Muscle of leg (tissue), 11 donors: ENCODE results near the gene PER2. TPM values are rescaled to one million over a fixed set of nuclear protein-coding genes. Genes with fewer than 3 reads are reported as not detected.

Source experiments
- DNase-seq: peaks from one replicate; pipeline ENCODE4 v3.0.0; 2013
- H3K27ac ChIP-seq: one replicate; pipeline ENCODE4 v1.5.1; 2013; ENCODE audit warnings: mild to moderate bottlenecking, low read length, control low read depth
- H3K27me3 ChIP-seq: one replicate; pipeline ENCODE4 v1.6.1; 2013; ENCODE audit warnings: low read length; ENCODE audit not compliant: control insufficient read depth, insufficient read depth
- H3K36me3 ChIP-seq: one replicate; pipeline ENCODE4 v1.6.1; 2013; ENCODE audit warnings: low read length; ENCODE audit not compliant: control insufficient read depth, insufficient read depth
- H3K4me1 ChIP-seq: one replicate; pipeline ENCODE4 v1.6.1; 2013; ENCODE audit warnings: low read length; ENCODE audit not compliant: control insufficient read depth, insufficient read depth
- H3K4me3 ChIP-seq: one replicate; pipeline ENCODE4 v1.5.1; 2013; ENCODE audit warnings: low read length, control low read depth
- H3K9me3 ChIP-seq: replicated peaks from 2 replicates; pipeline ENCODE4 v1.6.1; 2013; ENCODE audit warnings: low read depth, low read length; ENCODE audit not compliant: control insufficient read depth
- WGBS: methylation state at CpG from one replicate; pipeline ENCODE4 v1.1.5; 2013; ENCODE audit warnings: missing lambda C conversion rate; ENCODE audit not compliant: insufficient coverage; 5-methylcytosine and 5-hydroxymethylcytosine counted together
- polyA plus RNA-seq, 8 donors: library from polyadenylated mRNA; unstranded; fragments of 120-200 nt; gene quantifications; one replicate each; pipeline versions ENCODE4 v1.2.1 to v1.2.3, GENCODE V29; 2013; ENCODE audit warnings: inconsistent platforms in 1 of 8, low replicate concordance in 1 of 8; ENCODE audit not compliant: insufficient read length in 8 of 8, insufficient read depth in 1 of 8
- total RNA-seq: library from RNA; stranded (reverse); fragments of 120-200 nt; gene quantifications from one replicate; pipeline ENCODE4 v1.2.4, GENCODE V29; 2013

The PER2 gene
- total and polyA plus RNA-seq, 9 donors, result 2.8 to 6.5 (median 4.2) TPM

DNA sequence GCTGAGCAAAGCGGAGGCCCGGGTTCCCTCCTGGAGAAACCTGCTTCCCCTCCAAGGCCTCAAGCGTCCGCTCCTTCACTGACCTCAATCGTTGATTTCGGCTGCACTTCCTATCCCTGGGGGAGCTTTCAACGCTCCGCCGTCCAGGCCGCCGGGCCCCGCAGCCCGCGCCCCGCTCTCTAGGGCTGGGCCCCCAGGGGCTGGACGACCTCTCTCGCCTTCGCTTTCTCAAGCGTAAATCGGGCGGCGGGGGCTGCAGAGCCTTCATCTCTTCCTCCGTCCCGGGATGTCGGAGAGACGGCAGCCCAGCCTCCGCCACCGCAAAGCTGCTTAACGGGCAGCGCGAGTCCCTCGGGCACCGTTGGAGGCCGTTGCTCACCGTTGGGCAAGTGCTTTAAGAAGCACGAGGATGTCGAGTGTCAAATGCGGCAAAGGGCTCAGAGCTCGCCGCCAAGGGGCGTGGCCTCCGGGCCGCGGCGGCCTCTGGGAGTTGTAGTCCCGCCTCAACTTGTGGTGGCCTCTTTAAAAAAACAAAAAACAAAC lies 57.1 kb downstream of the PER2 start:
- Histone ChIP-seq H3K4me3 (peak overlapping the region; percentile 56), H3K36me3 (no peaks in the 10 kb centered on the region), H3K4me1 (peaks cover 36% of the 10 kb centered on the region), H3K9me3 (no peaks in the 10 kb centered on the region), H3K27me3 (peaks cover 17% of the 10 kb centered on the region), H3K27ac (no peak overlapping the region)
- peak; percentile 79 for DNase-seq
- 6% methylated on average over 46 of the region's 46 CpGs for WGBS

GRCh38 chr2:238230699-238231098 lies 57.7 kb downstream of the PER2 start:
- no peak for DNase-seq
- Histone ChIP-seq H3K27ac (no peak overlapping the region), H3K4me3 (peak overlapping the region; percentile 56), H3K9me3 (no peaks in the 10 kb centered on the region), H3K4me1 (peaks cover 41% of the 10 kb centered on the region), H3K36me3 (no peaks in the 10 kb centered on the region), H3K27me3 (peaks cover 12% of the 10 kb centered on the region)
- WGBS, result 81% methylated on average over 2 of the region's 5 CpGs

DNA sequence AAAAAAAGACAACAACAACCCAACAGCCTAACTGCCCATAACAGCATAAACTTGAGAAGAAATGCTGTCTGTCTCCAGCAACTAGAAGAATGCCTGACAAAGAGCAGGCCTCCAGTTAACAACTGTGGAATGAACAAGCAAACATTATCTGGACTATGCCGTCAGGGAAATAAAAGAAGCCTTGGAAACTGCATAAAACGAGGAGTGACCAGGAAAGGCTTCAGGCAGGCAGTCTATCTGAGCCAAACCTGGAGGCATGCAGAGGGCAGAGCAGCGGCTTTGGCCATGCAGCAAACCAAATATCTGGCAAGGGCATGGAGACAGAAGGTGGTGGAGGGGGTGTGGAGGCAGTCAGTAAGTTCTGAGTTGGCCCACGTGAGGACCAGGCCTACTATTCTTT lies 59.7 kb downstream of the PER2 start:
- no peaks in the 10 kb centered on the region for H3K36me3 ChIP-seq
- H3K9me3 ChIP-seq, result no peaks in the 10 kb centered on the region
- H3K4me3 ChIP-seq, result no peak overlapping the region
- WGBS, result 45% methylated on average over 4 of the region's 4 CpGs
- no peak for DNase-seq
- peaks cover 8% of the 10 kb centered on the region for H3K27me3 ChIP-seq
- peak overlapping the region; percentile 47 for H3K27ac ChIP-seq
- H3K4me1 ChIP-seq, result peaks cover 42% of the 10 kb centered on the region

- 66% methylated on average over 4 of the region's 11 CpGs for WGBS
- no peak for DNase-seq
- H3K4me1 ChIP-seq, result peaks cover 42% of the 10 kb centered on the region
- H3K27ac ChIP-seq, result no peak overlapping the region
- no peaks in the 10 kb centered on the region for H3K9me3 ChIP-seq
- H3K4me3 ChIP-seq, result no peak overlapping the region
- H3K27me3 ChIP-seq, result peaks cover 8% of the 10 kb centered on the region
- H3K36me3 ChIP-seq, result no peaks in the 10 kb centered on the region
Observed at GRCh38 chr2:238227587-238228032, 60.8 kb downstream of the PER2 start.

DNA sequence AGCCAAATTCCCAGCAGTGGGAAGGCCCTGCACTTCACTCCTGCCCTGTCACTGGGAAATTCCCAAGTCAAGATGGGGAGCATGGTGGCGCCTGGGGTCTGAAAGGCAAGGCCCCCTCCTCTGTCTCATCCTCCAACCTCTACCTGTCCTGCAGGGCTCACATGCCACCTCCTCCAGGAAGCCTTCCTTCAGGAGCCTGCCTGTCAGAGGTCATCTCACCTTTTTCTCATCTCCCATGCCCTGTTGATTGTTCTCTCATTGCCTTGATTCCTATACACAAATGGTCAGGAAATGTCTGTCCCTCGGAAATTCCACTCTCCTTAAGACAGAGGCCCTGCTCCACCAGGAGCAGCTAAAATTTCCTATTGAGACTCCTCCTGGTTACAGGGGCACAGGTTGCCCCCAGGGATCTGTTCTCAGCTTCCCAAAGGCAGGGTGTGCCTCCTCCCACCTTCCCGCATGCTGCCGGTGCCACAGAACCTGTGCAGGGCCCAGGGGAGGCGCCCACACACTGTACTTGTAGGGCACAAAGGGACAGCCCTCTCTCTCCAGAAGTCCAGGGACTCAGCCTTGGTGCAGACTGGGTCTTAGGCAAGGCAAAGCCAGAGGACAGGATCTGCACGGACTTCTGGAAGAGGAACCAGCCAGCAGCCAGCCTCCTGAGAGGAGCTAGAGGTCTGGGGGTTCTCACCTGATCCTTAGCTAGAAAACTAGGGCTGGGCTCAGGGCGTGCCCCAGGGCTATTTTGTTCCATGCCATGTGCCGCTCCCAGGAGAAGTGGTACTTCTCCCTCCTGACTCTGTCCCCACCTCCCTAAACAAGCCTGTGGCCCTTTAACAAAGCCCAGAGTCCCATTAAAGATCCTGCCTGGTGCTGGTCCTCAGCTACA lies 61.5 kb downstream of the PER2 start:
- Histone ChIP-seq H3K27ac (no peak overlapping the region), H3K4me3 (no peak overlapping the region), H3K36me3 (no peaks in the 10 kb centered on the region), H3K27me3 (peaks cover 8% of the 10 kb centered on the region), H3K9me3 (no peaks in the 10 kb centered on the region), H3K4me1 (peaks cover 42% of the 10 kb centered on the region)
- WGBS, result 88% methylated on average over 7 of the region's 8 CpGs
- no peak for DNase-seq

DNA sequence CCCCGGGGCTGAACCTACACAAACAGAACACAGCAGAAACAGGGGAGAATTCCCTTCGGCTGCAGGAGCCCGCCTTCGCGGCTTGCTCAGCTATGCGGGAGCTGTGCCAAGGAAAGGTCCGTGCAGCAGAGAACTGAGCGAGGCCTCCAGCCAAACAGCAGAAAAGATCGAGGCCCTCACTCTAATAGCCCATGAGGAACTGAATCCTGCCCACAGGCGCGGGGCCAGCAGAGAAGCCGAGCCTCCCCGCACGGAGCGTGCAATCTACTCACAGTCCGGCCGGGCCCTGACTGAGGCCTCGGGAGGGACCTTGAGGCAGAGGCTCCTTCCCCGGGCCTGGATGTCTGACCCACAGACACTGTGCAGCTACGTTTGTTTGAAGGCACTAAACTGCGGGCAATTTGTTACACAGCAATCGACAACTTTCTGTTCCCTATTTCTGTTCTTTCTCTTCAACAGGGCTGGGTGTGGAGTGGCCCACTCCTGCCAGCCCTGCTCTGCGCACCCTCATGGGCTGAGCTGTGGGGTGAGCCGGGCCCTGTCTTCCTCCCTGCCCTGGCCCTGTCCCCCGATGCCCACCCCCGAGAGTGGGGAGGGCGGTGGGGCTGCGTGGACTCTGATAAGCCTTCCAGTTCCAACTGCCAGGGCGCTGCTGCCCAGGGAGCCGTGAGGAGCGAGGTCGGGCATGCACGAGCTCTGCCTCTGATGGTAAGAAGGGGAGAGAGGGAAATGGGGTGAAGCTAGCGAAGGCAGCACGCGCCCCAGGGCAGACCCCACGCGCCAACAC lies 62.3 kb downstream of the PER2 start:
- Histone ChIP-seq H3K4me3 (no peak overlapping the region), H3K9me3 (no peaks in the 10 kb centered on the region), H3K27ac (no peak overlapping the region), H3K4me1 (peaks cover 34% of the 10 kb centered on the region), H3K36me3 (no peaks in the 10 kb centered on the region), H3K27me3 (peaks cover 2% of the 10 kb centered on the region)
- WGBS, result 56% methylated on average over 32 of the region's 38 CpGs
- DNase-seq, result peak; percentile 61

- DNase-seq, result no peak
- H3K4me1 ChIP-seq, result peaks cover 31% of the 10 kb centered on the region
- H3K27me3 ChIP-seq, result no peaks in the 10 kb centered on the region
- no peaks in the 10 kb centered on the region for H3K9me3 ChIP-seq
- H3K4me3 ChIP-seq, result no peak overlapping the region
- H3K36me3 ChIP-seq, result no peaks in the 10 kb centered on the region
- 81% methylated on average over 11 of the region's 13 CpGs for WGBS
- H3K27ac ChIP-seq, result no peak overlapping the region
Observed at GRCh38 chr2:238225121-238225520, 63.3 kb downstream of the PER2 start.

DNA sequence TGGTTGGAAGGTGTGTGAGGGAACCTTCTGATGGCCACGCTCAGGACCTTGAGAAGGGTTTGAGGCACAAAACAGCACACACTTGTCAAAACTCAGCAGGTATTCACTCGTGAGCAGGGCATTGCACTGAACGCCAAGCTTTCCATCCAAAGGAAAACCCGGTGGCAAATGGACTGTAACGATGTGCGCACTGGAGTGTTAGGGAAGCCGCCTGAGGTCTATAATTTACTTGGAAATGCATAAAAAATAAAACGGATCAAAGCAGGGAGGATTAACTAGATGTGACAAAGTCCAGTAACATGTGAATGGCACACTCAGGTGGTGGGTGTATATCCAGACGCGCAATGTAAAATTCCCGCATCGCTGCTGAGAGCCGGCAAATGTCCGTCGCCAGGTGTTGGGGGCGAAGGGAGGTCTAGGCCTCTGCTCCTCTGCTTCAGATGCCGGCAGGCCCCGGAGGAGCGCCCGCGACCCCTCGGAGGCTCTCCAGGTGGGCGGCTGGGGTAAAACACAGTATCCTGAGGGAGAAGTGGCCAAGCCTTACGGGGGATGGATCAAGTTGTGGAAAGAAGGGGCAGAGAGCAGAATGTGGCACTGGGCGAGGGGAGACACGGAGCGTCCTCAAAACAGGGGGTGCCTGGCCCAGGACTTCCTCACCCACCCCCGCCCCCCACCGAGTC lies 63.9 kb downstream of the PER2 start:
- no peak for DNase-seq
- H3K9me3 ChIP-seq, result no peaks in the 10 kb centered on the region
- H3K4me1 ChIP-seq, result peaks cover 29% of the 10 kb centered on the region
- no peaks in the 10 kb centered on the region for H3K27me3 ChIP-seq
- WGBS, result 79% methylated on average over 25 of the region's 29 CpGs
- H3K27ac ChIP-seq, result no peak overlapping the region
- no peak overlapping the region for H3K4me3 ChIP-seq
- no peaks in the 10 kb centered on the region for H3K36me3 ChIP-seq

- Histone ChIP-seq H3K4me3 (no peak overlapping the region), H3K27ac (no peak overlapping the region)
- WGBS, result 52% methylated on average over 15 of the region's 23 CpGs
Observed at GRCh38 chr2:238220892-238221521, 67.4 kb downstream of the PER2 start.

More at GRCh38 chr2:238220892-238221521, 67.4 kb downstream of the PER2 start:
- DNase-seq, result peak; percentile 46
- Histone ChIP-seq H3K27me3 (no peaks in the 10 kb centered on the region), H3K36me3 (no peaks in the 10 kb centered on the region), H3K9me3 (no peaks in the 10 kb centered on the region), H3K4me1 (peaks cover 21% of the 10 kb centered on the region)
